ENCODE measurements around the gene TPRG1.
"Not testable (repeated sequence)": the region's sequence is repeated elsewhere in the genome, so short reads cannot be mapped to it uniquely, and the experiment has no call there.

TPRG1 gene

DNA sequence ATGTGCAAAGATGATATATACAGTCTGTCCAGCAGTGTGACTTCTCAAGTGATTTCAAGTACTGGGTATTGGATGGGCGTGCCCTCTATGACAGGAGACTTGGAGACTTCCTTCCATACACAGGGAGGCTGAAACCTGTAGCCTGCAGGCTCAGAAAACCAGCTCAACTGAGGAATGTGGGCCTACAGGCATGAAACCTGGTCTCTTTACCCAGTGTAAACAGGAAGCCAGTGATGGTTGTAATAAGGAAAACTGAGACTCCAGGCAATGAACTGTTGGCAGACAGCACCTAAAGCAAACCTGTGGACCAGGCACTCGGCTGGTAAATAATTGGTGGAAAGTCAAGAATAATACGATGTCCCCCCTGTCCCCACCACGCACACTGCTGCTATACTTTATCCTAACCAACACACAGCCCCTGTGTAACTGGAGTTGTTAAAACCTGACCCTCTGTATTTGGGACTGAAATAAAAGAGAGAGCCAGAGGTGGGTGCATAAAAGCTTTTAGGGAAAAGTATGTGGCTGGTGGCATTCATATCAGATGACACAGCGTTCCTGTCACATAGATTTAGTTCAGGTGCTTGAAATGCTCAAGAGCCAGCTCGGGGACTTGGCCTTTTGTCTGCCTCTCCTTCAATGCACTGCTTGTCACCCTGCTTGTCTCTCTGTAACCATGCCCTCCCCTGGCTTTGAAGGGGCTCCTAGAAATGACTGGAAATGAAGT lies 144.7 kb downstream of the TPRG1 start:
- no peak for DNase-seq (ENCODE audit: low read depth)

DNA sequence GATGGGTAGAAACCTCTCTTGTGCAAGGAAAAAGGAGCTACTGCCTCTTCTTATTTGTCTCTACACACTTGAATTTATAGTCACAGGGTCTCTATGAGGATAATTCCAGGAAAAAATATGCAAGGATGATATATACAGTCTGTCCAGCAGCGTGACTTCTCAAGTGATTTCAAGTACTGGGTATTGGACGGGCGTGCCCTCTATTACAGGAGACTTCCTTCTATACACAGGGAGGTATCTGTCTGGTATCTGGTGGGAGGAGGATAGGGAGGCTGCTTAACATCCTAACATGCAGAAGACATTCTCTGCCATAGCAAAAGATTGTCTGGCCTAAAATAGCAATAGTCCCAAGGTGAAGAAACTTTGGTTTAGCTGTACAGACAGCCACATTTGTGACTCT lies 146.1 kb downstream of the TPRG1 start:
- no peak for DNase-seq (ENCODE audit: low read depth)

DNA sequence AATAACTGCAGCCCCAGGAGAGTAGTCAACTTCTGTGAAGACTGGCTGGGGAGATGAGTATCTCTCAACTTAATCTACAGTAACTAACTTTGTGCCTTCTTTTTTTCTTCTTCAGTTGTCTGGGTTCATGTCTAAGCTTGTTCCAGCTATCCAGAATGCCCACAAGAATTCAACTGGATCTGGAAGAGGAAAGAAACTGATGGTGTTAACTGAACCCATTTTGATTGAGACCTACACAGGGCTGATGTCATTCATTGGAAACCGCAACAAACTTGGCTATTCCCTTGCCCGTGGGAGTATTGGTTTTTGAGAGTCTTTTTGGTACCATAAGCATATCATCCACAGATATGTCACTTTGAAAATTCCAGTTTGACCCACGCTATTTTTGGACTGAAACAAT lies 148.7 kb downstream of the TPRG1 start:
- DNase-seq (ENCODE audit: low read depth) = no peak

DNA sequence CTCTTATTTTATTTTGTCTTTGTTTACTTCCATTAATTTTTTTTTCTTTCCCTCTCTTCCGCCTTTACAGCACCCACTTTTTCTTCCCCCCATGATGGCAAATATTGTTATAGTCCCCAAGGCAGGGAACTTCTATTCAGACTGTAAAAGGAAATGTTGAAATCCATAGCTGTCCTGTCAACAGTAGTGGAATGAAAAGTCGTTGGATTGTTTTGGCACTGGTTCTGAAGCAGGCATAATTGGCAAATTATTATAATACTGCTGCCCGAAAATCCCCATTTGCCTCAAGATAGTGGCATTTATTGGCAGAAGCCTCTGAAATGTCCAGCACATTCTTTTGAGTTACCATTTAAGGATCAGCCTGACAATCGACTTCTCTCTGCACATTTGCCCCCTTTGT lies 150.6 kb downstream of the TPRG1 start:
- no peak for DNase-seq (ENCODE audit: low read depth)

DNA sequence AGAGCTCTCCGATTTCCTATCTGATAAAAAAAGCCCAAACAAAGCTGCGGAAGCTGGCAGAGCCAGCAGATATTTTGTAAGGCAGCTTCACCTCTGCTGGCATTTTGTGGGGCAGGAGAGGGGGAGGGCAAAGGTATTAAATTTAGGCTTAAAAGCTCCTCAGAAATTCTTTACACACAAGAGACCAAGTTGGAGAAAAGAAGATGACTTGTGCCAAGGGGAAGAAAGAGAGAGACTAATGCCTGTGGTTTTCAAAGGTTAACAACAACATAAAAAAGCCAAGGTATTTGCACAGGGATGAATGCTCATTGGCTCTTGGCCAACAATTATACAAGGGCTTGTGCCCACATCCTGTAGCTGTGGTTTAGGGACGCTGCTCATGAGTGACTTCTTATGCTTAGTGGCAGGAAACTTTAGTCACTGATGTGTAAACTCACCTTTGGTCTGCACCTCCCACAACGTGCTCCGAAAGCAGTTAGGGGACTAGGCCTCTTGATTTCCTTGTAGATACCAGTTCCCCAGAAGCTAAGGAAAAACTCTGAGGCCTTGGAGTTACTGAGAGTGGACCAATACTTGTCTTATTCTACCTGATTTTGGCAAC lies 152.9 kb downstream of the TPRG1 start:
- peak; percentile 45 for DNase-seq (ENCODE audit: low read depth)

DNA sequence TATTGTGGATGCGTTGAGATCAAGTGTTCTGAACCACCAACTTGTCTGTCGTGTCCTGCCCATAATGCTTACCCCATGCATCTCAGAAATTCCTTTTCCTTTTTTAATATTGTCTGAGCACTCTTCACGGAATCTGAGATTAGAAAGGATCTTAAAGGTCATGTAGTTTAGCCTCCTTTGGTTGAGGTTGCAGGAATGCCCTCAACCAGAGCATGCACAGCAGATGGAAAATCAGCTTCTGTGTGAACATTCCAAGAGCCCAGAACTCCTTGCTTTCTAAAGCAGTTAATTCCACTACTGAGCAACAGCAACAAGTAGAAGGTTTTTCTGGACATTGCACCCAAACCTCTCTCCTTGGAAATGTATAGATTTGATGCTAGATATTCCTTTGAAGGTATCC lies 153.7 kb downstream of the TPRG1 start:
- no peak for DNase-seq (ENCODE audit: low read depth)

DNA sequence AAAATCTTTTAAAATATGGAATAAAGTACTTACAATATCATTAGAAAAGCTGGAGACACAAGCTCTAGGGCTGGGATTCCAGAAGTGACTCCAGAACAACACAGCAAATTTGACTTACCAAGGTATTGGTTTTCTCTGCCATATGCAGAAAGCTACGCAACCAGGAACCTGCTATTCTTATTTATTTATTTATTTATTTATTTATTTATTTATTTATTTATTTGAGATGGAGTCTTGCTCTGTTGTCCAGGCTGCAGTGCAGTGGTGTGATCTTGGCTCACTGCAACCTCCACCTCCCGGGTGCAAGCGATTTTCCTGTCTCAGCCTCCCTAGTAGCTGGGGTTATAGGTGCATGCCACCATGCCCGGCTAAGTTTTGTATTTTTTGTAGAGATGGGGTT lies 157.9 kb downstream of the TPRG1 start:
- DNase-seq (ENCODE audit: low read depth) = not testable (repeated sequence)

DNA sequence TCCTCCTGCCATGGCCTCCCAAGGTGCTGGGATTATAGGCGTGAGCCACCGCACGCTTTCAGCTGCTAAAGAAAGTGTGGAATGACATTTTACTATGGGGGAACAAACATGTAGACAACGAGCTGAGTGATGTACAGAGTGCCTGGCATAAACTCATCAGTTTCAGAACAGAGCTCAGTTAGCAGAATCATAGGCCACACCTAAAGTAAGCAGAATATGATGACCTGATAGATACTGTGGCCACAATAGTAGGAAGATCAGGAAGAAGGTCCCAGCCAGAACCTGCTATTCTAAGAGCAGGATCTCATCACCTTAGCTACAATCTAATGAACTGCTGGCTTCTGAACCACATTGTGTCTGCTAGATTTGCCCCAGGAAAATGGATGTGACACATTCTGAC lies 158.3 kb downstream of the TPRG1 start:
- DNase-seq (ENCODE audit: low read depth) = no peak

DNA sequence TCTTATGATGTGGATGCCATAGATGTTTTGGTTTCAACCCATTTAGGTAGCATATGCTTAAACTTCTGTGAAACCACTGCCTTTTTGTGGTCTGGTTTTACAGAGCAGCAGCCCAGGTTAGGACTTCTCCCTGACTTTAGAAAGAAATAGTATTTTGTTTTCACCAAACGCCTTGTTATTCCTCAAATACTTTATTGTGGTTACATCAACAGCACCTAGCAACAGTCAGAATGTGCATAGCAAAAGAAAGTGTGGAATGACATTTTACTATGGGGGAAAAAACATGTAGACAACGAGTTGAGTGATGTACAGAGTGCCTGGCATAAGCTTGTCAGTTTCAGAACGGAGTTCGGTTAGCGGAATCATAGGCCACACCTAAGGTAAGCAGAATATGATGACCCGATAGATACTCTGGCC lies 159.2 kb downstream of the TPRG1 start:
- no peak for DNase-seq (ENCODE audit: low read depth)

DNA sequence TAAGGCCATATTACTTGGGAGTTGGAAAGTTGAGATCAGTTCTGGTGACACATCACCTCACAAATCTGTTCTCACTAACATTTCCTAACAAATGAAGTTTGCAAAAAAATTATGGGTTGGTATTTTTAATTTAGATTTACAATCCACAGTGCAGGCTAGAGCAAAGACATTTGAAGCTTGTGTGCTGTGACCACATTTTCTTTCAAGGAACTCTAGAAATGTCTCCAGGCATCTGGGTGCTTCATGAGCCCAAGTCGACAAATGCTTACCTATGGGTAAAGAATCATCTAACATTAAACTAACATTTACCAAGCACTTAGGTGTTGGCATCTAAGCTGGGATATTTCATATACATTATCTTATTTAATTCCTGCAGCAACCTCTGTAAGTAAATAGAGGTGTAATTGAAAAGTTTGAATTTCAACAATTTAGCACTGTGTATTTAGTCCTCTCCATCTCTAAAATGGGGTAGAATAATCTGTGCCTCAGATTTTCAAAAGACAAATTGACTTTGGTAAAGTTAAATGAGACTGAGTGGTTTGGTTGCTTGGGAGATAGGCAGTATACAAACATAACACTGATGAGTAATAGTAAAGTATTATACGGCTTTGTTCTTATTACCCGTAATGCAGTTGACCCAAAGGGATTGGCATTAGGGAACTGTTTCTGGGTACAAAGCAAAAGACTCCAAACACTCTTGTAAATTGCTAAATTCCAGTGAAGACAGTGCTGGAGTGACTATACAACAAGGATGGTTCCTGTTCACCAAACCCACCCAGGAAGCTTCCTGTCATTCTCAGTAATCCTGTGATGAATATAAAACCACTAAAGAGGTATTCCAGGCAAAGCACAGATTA lies 162.5 kb downstream of the TPRG1 start:
- DNase-seq (ENCODE audit: low read depth) = no peak

DNA sequence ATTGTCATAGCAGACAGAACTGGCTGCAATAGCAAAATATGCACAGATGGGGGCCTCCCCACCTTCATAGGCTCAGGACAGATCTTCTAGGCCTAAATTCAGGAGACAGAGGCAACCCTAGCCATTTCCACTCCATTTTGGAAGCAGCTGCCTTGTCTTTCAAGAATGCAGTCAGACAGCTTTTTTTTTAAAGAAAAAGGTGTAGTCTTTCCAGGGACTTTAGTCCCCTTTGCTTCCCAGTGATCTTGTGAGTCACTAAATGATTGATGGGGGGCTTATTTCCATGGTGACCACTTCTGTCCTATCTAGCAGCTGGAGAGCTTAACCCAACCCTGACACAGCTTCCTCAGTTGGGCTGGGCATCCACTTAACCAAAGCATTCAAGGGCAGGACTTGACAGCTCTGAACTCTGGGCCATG lies 165.9 kb downstream of the TPRG1 start:
- DNase-seq (ENCODE audit: low read depth) = no peak

DNA sequence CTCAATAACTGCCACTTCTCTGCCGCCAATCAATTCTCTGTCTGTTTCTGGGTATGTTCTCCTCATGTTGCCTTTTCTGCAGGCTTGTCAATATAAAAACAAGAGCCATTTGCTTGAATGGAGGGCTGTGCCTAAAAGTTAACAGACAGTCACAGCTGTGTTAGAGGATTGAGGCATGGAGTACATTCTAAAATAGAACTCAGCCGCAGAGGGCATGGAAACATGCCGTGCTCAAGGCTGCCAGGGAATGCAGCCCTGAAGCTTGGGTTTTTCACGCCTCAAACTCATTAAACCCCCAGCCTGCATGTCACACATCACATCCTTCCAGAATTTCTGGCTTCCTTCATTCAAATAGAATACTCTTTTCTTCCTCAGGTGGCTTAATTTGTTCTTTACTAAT lies 166.6 kb downstream of the TPRG1 start:
- DNase-seq (ENCODE audit: low read depth) = no peak

DNA sequence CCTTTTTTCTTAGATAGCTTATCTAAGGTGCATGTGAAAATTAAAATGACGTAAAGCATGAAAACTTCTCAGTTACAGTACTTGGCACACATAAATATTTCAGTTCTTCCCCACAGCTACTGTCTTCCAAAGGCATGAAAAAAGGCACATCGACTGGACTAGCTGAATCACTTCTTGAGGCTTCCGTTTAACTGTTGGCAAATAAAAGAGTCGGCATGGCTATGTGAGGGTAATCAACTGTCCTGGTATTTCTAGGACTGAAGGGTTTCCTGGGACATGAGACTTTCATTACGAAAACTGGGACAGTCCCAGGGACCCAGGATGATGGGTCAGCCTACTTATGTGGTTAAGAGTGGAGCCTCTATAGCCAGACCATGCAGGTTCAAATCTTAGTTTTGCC lies 168.2 kb downstream of the TPRG1 start:
- DNase-seq (ENCODE audit: low read depth) = no peak

DNA sequence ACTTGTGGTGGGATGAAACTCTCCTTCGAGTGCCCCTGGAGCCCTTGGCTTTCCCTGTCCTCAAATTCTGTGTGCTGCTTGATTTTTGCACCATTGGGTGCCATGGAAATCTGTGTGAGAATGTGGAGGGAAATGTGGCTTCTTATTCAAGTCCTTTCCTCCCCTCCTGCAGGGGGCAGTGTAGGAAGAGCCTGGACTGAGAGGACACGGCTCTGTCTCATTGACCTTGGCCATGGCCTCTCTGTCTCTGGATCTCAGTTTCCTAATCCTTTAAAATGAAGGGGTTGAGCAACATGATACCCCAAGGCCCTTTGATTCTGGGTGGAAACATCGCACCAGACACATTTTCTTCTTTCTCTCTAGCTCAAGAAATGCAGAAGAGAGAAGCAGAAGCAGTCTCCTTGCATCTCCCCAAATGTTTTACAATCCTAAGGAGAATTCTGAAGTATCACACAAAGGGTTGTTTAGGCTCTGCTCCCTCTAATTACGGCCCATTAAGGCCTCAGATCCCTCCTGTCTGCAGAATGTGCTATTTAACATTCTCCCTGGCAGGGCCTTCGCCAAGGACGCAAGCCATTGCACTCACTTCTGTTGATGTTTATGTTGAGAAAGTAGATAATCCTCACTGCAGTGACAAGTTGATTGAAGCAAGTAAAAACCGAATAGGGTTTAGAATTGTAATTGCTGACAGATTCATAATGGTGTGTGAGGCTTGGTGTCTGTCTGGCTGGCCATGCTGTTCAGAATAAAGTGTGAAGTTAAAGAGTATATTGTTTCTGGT lies 169.1 kb downstream of the TPRG1 start:
- no peak for DNase-seq (ENCODE audit: low read depth)

DNA sequence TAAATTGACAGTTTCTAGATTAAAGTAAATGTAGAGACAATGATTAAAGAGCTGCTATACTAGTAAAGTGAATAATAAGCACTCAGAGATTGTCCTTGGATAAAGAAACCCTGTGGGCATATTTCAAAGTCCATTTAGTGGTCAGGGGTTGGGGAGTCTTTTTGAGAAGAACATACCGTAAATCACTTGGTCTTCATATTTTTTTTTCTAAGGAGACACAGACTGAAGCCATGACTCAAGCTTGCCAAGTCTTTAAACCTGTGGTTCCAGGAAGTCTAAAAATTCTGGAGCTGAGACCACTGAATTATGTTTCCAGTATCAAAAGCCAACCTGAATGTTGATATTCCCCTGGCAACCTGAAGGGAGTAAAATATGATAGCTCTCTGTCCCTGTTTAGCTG lies 171.0 kb downstream of the TPRG1 start:
- DNase-seq (ENCODE audit: low read depth) = no peak

DNA sequence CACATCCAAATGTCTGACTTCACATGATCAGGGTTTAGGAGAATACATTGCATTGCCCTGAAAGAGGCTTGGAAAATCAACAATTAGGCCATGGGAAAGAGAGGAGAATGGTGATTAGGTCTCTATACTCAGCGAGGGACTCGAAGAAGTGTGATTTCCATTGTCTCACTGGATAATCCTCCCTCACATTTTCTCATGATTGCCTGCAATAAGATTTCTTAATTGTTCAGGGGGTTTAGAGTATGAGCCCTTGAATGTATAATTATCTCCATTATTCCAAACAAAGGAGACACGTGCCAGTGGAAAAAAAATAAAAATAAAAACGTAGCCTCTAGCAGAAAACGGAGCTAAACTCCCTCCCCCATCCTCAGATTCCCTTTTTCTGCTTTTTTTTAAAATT lies 173.2 kb downstream of the TPRG1 start:
- no peak for DNase-seq (ENCODE audit: low read depth)

DNA sequence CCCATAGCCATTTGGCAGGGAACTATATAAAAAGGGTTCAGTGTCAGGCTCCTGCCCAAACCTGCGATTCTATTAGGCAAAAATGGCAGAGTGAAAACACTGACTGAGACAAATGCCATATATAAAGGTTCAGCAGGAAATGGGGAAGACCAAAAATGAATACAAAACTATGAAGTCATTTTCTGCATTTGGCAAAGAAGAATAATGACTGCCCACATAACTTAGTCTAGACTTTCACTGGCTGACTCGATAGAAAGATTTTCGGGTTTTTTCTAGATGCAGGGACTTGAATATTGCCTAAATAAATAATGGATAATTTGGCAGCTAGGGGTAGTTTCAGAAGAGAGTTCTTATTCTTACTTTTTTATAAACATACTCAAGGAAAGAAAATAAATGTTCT lies 178.0 kb downstream of the TPRG1 start:
- no peak for DNase-seq (ENCODE audit: low read depth)

DNA sequence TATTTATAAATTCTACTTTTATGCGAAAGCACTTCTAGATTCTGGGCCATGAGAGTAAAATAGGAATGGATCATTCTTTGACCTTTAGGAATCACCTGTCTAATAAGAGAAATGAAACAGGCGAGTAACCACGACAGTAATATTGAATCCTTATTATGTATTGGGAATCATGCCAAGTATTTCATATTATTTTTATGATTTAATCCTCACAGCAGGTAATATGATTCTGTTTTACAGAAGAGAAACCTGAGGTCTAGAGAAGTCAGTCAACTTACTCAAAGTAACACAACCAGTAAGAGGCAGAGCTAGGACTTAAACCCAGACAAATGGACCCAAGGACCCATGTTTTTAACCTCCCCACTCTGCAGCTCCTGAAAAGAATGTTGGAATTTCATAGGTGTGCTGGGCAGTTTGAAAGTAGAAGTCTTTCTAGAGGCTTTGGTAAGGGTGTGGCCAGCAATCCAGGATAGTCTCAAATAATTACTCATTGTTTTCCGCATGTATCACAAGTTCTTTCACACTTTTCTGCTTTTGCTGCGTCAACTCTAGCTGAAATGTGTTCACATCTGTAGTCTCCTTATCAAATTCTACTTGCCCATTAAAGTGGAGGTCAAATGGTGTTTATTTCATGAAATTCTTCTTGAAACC lies 181.7 kb downstream of the TPRG1 start:
- DNase-seq (ENCODE audit: low read depth) = no peak

DNA sequence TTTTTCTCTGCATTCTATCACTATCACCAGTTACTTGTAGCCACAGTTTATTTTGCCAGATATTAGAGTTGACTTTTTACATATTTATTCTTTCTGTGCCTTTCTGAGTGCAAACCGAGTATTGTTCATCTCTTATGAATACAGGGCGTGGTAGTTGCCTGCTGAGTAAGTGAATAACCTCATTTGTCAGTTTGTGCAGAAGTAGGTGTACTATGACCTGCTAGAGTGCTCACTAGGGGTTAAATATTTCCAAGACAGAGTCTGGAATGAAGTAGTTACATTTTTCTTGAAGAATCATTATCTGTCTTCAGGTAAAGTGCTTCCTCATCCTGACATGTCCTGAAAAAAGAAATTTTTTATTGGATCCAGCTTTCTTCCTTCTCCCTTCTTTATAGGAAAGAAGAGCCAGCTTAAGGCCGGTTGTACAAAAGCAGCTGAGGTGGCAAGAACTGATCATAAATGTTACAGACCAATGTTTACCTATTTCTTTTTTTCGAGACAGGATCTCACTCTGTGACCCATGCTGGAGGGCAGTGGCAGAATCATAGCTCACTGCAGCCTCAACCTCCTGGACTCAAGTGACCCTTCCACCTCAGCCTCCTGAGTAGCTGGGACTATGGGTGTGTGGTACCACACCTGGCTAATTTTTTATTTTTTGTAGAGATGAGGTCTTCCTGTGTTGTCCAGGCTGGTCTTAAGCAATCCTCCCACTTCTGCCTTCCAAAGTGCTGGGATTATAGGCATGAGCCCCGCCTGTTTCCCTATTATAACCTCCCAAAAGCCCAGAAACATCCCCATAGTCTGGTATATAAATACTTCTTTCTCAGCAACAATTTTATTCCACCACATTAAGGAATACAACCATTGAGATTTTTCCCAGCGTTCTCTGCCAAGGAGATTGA lies 182.5 kb downstream of the TPRG1 start:
- DNase-seq (ENCODE audit: low read depth) = no peak

DNA sequence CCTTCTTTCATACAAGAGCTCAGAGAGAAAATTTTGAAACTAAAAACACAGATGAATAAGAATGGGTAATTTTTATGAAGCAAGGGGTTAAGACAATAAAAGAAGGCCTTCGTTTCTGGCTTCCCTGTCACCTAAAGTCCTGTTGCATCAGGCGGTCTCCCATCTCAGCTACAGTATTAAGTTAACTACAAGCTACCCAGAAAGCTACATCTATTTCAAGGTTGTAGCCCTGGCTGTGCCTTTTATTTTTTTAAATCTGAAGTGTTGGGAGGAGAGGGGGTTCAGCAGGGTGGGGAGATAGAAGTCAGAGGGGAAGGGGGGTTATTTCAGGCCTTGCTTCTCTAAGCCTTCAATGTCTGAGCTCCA lies 183.3 kb downstream of the TPRG1 start:
- no peak for DNase-seq (ENCODE audit: low read depth)
